Measurements from ENCODE around the gene RNGTT.
"Not testable (repeated sequence)": the region's sequence is repeated elsewhere in the genome, so short reads cannot be mapped to it uniquely, and the experiment has no call there.

Gene RNGTT

DNA sequence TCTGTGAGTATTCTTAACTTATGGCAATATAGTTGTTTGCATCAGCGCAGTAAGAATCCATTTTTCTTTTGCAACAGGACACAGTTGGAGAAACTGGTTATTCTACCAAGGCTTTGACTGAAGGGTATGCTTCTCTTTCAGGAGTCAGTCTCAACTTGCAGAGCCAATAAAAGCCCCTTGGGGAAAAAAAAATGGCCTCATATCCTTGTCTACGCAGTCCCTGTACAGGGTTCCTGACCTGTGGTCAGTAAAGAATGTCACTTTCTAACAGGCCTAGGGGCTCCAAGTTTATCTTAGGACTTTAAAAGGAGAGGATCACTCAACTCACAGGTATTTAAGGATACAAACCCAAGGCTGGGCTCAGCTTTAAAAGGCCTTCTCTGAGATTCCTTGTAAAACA, 6.9 kb upstream of the RNGTT start:
- DNase-seq = no peak

DNA sequence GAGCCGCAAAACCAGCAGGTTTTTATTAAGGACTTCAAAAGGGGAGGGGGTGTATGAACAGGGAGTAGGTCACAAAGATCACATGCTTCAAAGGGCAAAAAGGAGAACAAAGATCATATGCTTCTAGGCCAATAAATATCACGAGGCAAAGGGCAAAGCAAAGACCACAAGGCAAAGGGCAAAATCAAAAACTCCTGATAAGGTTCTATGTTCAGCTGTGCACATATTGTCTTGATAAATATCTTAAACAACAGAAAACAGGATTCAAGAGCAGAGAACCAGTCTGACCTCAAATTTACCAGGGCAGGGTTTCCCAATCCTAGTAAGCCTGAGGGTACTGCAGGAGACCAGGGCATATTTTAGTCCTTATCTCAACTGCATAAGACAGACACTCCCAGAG, 5.8 kb upstream of the RNGTT start:
- not testable (repeated sequence) for DNase-seq

DNA sequence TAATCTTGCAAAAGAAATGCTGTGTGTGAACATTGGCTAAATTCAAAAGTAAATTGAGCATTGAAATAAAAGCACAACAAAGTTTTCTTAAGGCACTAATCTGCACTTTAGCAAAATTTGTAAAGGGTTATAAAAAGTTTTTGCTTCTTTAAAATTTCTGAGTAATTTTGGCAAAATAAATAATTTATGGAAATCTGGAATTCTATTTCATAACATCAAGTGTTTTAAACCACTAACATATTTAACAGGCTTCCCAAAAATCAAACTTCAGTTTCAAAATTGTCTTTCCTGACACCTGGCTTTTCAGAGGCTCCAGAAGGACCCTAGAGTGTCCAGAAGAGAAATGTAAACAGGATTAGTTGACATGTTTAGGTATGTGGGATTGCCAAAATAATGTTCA, 4.5 kb upstream of the RNGTT start:
- no peak for DNase-seq

DNA sequence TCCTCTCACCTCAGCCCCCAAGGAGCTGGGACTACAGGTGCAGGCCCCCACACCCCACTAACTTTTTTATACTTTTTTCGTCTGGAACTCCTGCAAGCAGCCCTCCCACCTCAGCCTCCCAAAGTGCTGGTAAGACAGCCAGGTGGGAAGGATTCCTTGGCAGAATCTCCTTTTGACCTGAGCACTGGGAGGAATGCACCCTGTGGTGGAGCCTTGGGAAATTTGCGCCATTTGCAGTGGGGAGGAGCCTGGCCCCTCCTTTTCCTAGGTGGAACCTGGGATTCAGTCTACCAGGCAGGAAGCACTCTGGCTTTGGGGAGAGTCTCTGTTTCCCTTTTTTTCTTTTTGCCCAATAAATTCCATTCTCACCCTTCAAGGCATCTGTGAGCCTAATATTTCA, 2.3 kb upstream of the RNGTT start:
- DNase-seq = no peak

DNA sequence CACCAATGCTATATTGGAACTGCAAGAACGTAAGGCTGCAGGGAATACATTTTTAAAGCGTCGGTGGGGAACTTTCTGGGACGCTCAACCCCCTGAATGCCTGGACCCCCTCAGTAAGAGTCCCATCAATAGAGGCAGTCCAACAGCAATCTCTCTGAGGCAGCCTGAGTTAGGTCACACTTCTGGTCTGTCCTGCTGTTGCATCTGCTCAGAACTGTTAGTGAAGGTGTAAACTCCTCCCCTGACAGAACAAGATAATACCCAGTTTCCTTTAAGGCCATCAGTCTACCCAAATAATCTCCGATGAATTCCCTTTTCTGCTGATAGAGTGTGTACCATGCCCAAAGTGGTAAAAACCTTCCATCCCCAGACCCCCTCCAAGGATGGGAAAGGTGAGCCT, 1.1 kb upstream of the RNGTT start:
- no peak for DNase-seq

DNA sequence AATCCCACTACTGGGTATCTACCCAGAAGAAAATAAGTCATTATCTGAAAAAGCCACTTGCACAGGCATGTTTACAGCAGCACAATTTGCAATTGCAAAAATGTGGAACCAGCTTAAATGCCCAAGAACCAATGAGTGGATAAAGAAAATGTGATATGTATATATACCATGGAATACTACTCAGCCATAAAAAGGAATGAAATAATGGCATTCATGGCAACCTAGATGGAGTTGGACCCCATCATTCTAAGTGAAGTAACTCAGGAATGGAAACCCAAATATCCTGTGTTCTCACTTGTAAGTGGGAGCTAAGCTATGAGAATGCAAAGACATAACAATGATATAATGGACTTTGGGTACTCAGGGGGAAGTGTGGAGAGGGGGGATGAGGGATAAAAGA, 4.6 kb downstream of the RNGTT start:
- no peak for DNase-seq

DNA sequence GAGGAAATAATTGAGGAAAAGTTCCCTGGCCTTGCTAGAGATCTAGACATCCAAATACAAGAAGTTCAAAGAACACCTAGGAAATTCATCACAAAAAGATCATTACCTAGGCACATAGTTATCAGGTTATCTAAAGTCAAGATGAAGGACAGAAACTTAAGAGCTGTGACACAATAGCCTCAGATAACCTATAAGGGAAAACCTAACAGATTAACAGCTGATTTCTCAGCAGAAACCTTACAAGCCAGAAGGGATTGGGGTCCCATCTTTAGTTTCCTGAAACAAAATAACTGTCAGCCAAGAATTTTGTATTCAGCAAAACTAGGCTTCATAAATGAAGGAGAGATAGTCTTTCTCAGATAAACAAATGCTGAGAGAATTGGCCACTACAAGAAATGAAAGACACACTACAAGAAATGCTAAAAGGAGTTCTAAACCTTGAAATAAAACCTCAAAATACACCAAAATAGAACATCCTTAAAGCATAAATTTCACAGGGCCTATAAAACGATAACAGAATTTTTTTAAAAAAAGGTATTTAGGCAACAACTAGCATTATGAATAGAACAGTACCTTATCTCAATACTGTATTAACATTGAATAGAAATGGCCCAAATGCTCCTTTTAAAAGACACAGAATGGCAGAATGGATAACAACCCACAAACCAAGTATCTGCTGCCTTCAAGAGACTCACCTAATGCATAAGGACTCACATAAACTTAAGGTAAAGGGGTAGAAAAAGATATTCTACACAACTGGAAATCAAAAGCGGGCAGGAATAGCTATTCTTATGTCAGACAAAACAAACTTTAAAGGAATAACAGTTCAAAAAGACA, 9.7 kb downstream of the RNGTT start:
- DNase-seq = no peak

DNA sequence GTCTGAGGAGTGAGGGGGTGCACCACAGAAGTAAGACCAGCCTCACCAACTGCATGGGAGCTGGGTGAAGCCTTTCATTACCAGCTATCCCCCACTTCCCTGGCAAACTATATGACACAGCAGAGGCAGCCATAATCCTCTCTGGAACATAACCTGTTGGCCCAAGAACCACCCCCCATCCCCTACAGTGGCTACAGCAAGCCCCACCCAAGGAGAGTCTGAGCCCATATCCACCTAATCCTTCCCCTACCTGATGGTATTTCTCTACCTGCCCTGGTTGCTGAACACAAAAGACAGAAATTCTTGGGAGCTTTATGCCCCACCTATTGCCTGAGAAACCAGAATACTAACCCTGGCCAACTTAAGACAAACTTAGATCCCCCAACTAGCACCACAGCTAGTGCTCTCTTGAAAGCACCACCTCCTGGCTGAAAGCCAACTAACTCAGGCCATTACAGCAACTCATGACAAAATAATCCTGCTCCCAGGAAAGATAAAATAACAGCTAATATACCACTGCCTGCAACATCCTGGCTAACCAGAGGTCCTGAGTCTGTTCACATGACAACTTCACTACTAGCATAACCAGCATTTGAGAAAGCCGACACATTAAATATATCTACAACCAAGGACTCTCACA, 11.2 kb downstream of the RNGTT start:
- DNase-seq = no peak

DNA sequence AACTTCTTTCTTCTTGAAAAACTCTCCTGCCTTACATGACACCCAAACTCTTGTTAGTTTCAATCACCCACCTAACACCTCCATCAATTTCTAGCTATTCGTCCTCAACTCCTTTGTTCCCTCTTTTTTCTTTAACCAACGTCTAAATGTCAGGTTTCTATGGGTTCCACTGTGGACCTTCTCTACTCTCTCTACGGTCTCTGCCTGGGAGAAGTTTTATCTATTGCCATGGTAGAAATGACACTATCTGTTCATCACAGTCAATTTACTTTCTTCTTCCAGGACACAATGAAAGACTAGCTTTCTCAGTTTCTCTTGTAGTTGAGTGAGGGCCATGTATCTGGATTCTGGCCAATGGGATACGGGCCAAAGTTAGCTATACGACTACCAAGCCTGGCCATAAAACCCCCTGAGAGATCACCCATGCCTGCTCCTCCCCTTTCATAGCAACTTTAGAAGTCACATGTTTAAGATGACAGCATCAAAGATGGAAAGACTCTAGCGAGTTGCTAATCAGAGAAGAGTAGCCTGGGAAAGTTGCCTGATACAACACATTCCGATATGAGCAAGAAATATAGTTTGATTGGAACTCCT, 17.9 kb downstream of the RNGTT start:
- DNase-seq = no peak

DNA sequence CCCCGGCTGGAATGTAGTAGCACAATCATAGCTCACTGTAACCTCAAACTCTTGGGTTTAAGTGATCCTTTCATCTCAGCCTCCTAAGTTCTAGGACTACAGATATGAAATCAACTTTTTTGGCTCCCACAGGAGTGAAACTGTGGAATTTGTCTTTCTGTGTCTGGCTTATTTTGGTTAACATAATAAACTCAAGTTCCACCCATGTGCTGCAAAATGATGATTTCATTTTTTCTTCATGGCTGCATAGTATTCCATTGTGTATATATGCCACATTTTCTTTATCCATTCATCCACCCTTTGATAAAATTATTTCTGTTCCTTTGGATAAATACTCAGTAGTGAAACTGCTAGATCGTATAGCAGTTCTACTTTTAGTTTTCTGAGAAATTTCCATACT, 29.9 kb downstream of the RNGTT start:
- DNase-seq = no peak

DNA sequence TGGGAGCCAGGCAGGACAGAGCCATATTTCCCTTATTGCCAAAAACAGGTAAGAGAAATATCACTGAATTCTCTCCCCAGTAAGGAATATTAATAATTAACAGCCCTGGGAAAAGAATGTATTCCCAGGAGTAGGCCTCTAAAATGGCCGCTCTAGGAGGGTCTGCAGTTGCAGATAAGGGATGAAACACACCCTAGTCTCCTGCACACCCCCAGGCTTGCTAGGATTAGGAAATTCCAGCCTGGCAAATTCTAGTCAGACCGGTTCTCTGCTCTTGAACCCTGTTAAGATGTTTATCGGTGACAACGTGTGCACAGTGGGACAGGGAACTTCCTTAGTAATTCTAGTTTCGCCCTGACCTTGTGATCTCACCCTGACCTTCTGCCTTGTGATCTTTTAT, 31.4 kb downstream of the RNGTT start:
- not testable (repeated sequence) for DNase-seq

DNA sequence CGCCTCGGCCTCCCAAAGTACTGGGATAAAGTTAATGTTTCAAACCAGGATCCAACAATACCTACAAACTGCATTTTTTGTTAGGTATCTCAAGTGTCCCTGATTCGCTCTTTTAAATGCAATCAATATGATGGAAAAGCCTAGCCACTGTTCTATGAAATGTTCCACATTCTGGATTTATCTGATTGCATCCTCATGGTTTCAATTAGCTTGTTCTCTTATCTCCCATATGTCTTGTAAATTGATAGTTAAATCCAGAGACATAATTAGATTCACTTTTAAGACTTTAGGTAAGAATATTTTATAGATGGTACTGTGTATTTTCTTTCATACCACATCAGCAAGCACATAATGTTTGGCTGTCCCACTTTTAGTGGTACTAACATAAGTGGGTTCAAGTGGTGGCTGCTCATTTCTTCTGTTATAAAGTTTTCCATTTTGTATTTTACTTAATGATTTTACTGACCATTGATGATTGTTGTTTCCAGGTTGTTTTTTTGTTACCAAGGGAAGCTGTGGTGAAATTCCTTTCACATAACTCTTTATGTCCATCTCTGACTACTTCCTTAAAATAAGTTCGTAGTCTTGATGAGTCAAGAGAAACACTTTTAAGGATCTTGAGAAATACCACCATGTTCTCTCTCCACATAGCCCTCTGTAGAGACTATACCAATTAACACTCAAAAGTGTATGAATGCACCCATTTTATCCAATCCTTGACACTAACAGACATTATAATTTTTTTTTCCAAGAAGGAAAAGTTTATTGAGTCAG, 40.5 kb downstream of the RNGTT start:
- no peak for DNase-seq

DNA sequence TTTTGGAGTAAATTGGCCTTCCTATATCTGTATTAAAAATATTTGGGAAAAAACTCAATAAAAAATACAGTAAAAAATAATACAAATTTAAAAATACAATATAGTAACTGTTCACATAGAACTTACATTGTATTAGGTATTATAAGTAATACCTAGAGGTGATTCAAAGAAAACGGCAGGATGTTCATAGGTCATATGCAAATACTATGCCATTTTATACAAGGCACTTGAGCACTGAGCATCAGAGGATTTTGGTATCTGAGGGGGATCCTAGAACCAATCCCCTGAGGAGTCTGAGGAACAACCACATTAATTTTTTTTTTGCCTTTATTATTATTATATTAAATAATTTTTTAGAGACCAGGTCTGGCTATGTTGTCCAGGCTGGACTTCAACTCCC, 41.7 kb downstream of the RNGTT start:
- no peak for DNase-seq

DNA sequence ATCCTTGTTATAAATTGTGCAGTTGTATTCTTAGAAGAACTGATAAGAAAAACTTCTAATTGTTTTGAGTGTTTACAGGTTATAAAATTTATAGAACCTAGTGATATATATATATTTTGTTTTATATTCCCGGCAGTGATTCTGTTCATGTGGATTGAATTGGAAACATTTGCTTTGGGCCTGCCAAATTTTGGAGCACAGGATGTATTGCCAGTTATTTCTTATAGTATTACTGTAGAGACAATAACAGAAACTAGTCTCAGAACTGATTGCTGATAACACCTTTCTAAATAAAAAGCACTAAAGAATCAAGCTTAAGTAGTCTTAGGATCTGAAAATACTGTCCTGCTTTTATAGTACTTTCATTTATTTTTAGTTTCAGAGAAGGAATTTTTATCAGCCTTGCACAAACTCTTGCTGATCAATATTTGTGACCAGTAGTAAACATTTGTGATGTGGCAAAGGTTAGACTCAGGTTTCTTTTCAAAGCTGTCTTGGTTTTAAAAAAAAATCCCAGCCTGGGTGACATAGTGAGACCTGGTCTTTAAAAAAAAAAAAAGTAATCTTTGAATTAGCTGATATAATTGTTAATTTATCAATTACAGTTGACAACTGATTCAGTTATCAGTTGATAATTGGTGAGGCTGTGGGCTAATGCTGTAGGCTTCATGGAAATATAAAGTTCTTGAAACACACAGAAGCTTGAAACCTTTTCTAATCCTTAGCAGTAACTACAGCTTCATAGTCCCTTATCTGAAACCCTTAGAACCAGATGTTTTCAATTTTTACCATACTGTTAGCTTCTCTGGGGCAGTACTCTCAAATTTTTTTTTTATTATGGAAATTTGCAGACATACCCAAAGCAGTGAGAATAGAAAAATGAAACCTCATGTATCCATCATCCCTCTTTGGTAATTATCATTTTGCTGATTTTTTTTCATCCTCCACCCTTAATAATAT, 42.4 kb downstream of the RNGTT start:
- no peak for DNase-seq

DNA sequence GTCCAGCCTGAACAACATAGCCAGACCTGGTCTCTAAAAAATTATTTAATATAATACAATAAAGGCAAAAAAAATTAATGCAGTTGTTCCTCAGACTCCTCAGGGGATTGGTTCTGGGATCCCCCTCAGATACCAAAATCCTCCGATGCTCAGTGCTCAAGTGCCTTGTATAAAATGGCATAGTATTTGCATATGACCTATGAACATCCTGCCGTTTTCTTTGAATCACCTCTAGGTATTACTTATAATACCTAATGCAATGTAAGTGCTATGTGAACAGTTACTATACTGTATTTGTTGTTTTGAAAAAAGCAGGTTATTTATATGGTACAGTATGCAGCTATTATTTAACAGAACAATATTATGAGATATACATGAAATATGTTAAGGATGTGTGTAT, 43.3 kb downstream of the RNGTT start:
- DNase-seq = no peak

DNA sequence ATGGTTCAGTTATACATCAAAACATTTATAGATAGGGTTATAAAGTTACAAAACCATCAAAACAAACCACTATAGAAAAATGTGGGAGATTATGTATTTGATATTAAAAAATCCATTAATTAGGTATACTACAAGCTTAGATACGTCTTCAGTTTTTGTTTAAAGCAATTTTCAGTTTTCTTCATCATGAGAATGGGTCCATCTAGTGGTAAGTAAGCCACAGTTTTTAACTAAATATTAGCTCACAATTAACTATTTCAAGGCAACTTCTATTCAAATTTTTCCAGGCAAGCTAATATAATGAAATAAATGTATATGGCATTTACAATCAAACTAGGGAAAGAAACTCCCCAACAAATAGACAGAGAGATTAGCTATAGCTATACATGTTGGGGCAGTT, 44.4 kb downstream of the RNGTT start:
- DNase-seq = no peak

DNA sequence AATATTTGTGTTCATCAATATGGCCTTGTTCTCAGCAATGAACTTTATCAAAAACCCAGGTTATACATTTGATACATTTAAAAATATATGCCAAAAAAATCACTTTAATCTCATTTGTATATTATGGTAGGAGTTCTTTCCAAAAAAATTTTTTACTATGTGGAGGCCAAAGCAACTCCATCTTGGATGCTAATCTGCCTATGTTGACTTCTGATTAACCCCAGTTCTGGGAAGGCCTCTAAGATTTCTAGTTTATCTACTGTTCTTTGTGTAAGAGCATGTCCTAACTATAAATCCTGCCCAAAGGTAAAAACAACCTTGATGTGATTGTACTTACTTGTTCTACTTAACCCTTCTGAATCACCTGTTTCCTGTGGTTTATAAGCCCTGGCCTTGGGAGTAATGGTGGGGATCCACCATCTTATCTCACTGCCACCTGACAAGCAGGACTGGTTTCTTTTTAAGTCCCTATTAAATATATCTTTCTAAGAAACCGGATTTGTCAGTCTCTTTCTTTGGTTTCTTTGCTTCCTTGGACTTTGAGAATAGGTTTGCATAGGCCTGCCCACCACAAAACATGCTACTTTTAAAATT, 46.7 kb downstream of the RNGTT start:
- DNase-seq = no peak

DNA sequence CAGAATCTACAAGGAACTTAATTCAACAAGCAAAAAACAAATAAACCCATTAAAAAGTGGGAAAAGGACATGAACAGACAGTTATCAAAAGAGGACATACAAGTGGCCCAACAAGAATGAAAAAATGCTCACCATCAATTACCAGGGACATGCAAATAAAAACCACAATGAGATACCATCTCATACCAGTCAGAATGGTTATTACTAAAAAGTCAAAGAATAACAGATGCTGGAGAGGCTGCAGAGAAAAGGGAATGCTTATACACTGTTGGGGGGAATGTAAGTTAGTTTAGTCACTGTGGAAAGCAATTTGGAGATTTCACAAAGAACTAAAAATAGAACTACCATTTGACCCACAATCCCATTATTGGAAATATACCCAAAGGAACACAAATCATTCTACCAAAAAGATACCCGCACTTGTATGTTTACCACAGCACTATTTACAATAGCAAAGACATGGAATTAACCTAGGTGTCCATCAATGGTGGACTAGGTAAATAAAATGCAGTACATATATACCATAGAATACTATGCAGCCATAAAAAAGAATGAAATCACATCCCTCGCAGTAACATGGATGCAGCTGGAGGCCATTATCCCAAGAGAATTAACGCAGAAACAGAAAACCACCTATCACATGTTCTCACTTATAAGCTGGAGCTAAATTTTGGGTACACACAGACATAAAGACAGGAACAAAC, 48.4 kb downstream of the RNGTT start:
- DNase-seq = no peak

DNA sequence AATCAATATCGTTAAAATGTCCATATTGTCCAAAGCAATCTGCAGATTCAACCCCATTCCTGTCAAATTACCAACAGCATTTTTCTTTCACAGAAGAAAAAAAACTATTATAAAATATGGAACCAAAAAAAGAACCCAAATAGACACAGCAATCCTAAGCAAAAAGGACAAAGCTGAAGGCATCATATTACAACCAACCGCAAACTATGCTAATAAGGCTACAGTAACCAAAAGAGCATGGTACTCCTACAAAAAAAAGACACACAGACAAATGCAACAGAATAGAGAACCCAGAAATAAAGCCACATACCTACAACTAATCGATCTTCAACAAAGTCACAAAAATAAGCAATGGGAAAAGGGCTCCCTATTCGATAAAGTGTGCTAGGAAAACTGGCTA, 49.2 kb downstream of the RNGTT start:
- no peak for DNase-seq

DNA sequence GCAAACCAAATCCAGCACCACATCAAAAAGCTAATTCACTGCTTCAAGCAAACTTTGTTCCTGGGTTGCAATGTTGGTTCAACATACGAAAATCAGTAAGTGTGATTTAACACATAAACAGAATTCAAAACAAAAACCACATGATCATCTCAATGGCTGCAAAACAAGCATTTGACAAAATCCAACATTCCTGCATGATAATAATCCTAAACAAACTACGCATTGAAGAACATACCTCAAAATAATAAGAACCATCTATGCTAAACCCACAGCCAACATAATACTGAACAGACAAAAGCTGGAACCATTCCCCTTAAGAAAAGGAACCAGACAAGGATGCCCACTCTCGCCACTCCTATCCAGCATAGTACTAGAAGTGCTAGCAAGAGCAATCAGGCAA, 49.9 kb downstream of the RNGTT start:
- no peak for DNase-seq

Measured in CD4-positive, alpha-beta T cell treated with Interleukin-17A for 1 hour (primary cell).